Activated T-cell treated with anti-CD3 and anti-CD28 coated beads, Interleukin-2, amount 50 U/mL, for 72 hours (primary cell): ENCODE results near the gene INPP4A. TPM values are rescaled to one million over a fixed set of nuclear protein-coding genes. Genes with fewer than 3 reads are reported as not detected.
"Not testable (repeated sequence)": the region's sequence is repeated elsewhere in the genome, so short reads cannot be mapped to it uniquely, and the experiment has no call there.

Source experiments
- ATAC-seq, 2 donors: fragments of 150-1000 bp; cut with Tn5 transposase; replicated peaks in 1 of 2; 2 replicates each; pipeline ENCODE4 v1.10.0; 2021; ENCODE audit warnings: moderate library complexity in 2 of 2, mild to moderate bottlenecking in 1 of 2
- DNase-seq, 2 donors: peaks; one replicate each; pipeline ENCODE4 v3.0.0; 2021 to 2022; ENCODE audit warnings: mixed read lengths in 1 of 2
- H3K27ac Mint-ChIP-seq: one replicate; pipeline ENCODE4 v1.8.0; 2022; ENCODE audit warnings: mild to moderate bottlenecking, moderate library complexity, mixed read lengths
- H3K27me3 Mint-ChIP-seq: one replicate; pipeline ENCODE4 v1.8.0; 2022; ENCODE audit warnings: low read depth, mixed read lengths
- H3K36me3 Mint-ChIP-seq, 2 donors: one replicate each; pipeline ENCODE4 v1.8.0; 2022; ENCODE audit warnings: mixed read lengths in 2 of 2, mild to moderate bottlenecking in 1 of 2; ENCODE audit not compliant: insufficient read depth in 2 of 2
- H3K4me1 Mint-ChIP-seq: one replicate; pipeline ENCODE4 v1.8.0; 2022; ENCODE audit warnings: low read depth, mixed read lengths
- H3K4me3 Mint-ChIP-seq, 2 donors: one replicate each; pipeline ENCODE4 v1.8.0; 2022; ENCODE audit warnings: mild to moderate bottlenecking in 2 of 2, mixed read lengths in 2 of 2, moderate library complexity in 2 of 2
- H3K9me3 Mint-ChIP-seq, 2 donors: one replicate each; pipeline ENCODE4 v1.8.0; 2022; ENCODE audit warnings: mixed read lengths in 2 of 2
- total RNA-seq, 2 donors: library from RNA; stranded (reverse); gene quantifications; one replicate each; pipeline ENCODE4 v1.2.3, GENCODE V29; 2022

Gene INPP4A
- 10 to 100 TPM; 51.6 to 55.1 TPM for total RNA-seq

DNA sequence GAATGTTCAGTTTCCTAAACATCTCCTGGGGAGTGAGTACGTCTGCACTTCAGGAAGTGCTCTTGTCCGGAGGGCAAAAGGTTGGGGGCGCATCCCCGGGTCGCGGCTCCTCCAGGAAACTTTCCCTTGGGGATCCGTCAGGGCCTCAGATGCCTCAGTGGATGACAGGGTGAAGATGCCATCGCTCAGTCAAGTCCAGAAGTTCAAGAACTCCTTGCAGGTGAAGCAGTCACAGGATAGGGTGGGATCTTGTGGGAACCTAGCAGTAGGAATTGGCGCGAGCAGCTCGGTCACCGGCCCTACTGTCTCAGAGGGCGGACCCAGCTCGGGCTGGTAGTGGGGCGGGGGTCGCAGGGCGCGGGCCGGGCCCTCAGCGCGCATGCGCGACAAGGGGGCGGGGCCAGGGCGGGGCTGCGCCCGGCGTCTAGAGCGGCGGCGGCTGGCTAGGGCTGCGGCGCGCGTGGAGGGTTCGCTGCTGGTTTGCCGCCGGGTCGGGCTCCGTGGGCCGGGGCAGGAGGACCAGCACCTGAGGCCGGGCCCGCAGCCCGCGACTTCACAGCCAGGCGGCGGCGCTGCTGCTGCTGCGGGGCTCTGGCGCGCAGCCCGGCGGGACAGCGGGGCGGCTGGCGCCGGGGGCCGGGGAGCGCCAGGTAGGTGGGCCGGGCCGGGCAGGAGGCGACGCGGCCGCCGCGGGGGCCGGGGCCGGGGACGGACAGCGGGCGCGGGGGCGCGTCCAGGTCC is at the start of gene INPP4A:
INPP4A (plus strand) TSS at position 423 of the 741 bp plus-strand sequence. CDS start 75,191 bp downstream, outside the sequence.
- peak within 1 kb of the TSS; percentile 90 for H3K27ac Mint-ChIP-seq
- DNase-seq = peak; percentile 85
- peaks cover 4 to 5% of the 10 kb centered on the region in 2 donors for H3K9me3 Mint-ChIP-seq
- peak; percentile 80 to 89 for ATAC-seq
- H3K4me3 Mint-ChIP-seq = peak within 1 kb of the TSS; percentile 93
- H3K36me3 Mint-ChIP-seq = peaks cover 6 to 14% of the 10 kb centered on the region in 2 donors
- peaks cover 49% of the 10 kb centered on the region for H3K4me1 Mint-ChIP-seq
- no peaks in the 10 kb centered on the region for H3K27me3 Mint-ChIP-seq

DNA sequence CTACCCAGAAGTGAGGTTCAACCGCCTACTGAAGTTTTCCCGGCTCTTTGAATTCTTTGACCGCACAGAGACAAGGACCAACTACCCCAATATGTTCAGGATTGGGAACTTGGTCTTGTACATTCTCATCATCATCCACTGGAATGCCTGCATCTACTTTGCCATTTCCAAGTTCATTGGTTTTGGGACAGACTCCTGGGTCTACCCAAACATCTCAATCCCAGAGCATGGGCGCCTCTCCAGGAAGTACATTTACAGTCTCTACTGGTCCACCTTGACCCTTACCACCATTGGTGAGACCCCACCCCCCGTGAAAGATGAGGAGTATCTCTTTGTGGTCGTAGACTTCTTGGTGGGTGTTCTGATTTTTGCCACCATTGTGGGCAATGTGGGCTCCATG is 48.7 kb upstream of the INPP4A start:
- ATAC-seq = no peak
- no peak for DNase-seq
- H3K4me1 Mint-ChIP-seq = no peaks in the 10 kb centered on the region
- no peaks in the 10 kb centered on the region for H3K9me3 Mint-ChIP-seq
- no peak overlapping the region for H3K27ac Mint-ChIP-seq
- peaks cover 23% of the 10 kb centered on the region for H3K27me3 Mint-ChIP-seq
- no peak overlapping the region for H3K4me3 Mint-ChIP-seq
- H3K36me3 Mint-ChIP-seq = no peaks in the 10 kb centered on the region

DNA sequence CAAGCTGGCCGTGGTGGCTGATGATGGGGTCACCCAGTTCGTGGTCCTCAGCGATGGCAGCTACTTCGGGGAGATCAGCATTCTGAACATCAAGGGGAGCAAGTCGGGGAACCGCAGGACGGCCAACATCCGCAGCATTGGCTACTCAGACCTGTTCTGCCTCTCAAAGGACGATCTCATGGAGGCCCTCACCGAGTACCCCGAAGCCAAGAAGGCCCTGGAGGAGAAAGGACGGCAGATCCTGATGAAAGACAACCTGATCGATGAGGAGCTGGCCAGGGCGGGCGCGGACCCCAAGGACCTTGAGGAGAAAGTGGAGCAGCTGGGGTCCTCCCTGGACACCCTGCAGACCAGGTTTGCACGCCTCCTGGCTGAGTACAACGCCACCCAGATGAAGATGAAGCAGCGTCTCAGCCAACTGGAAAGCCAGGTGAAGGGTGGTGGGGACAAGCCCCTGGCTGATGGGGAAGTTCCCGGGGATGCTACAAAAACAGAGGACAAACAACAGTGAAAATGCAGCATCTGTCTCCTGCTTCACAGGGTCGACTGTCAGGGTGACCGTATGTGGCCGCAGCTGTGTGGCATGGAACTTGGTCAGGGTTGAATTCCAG is 47.8 kb upstream of the INPP4A start:
- no peaks in the 10 kb centered on the region for H3K36me3 Mint-ChIP-seq
- H3K27ac Mint-ChIP-seq = no peak overlapping the region
- H3K27me3 Mint-ChIP-seq = peaks cover 32% of the 10 kb centered on the region
- no peak for DNase-seq
- H3K9me3 Mint-ChIP-seq = no peaks in the 10 kb centered on the region
- no peaks in the 10 kb centered on the region for H3K4me1 Mint-ChIP-seq
- no peak overlapping the region for H3K4me3 Mint-ChIP-seq
- no peak for ATAC-seq

DNA sequence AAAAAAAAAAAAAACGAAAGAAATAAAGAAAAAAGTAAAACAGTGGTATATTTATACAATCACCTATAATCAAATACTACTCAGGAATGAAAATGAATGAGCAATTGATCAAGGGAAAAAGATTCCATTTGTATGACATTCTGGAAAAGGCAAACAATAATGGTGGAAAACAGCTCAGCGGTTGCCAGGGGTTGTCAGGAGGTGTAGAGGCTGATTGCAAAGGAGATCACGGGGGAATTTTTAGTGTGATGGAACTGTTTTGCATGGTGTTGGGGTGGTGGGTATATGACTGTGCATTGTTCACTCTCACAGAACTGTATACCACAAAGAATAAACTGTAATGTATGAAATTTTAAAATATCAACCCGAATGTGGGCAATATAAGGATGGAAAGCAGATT is 45.5 kb upstream of the INPP4A start:
- Mint-ChIP-seq H3K4me1 (no peaks in the 10 kb centered on the region), H3K4me3 (no peak overlapping the region), H3K9me3 (no peaks in the 10 kb centered on the region), H3K27ac (peak overlapping the region; percentile 2), H3K27me3 (peaks cover 36% of the 10 kb centered on the region), H3K36me3 (no peaks in the 10 kb centered on the region)
- no peak for ATAC-seq
- DNase-seq = no peak

DNA sequence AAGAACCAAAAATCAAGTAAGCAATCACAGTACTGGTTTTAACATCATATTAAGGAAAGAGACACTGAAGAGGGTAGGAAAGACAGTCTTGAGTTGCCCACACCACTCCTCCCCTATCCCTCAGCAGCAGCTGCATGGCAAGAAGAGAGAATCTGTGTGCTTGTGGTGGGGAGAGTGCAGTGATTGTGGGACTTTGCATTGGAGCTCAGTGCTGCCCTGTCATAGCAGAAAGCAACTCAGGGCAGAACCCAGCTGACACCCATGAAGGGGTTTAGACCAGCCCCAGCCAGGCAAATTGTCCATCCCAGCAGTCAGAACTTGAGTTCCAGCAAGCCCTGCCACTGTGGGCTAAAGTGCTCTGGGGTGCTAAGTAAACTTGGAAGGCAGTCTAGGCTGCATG is 40.8 kb upstream of the INPP4A start:
- H3K27ac Mint-ChIP-seq = no peak overlapping the region
- no peak overlapping the region for H3K4me3 Mint-ChIP-seq
- H3K4me1 Mint-ChIP-seq = no peaks in the 10 kb centered on the region
- DNase-seq (no peak), ATAC-seq (no peak)
- peaks cover 18% of the 10 kb centered on the region for H3K27me3 Mint-ChIP-seq
- H3K36me3 Mint-ChIP-seq = no peaks in the 10 kb centered on the region
- no peaks in the 10 kb centered on the region for H3K9me3 Mint-ChIP-seq

DNA sequence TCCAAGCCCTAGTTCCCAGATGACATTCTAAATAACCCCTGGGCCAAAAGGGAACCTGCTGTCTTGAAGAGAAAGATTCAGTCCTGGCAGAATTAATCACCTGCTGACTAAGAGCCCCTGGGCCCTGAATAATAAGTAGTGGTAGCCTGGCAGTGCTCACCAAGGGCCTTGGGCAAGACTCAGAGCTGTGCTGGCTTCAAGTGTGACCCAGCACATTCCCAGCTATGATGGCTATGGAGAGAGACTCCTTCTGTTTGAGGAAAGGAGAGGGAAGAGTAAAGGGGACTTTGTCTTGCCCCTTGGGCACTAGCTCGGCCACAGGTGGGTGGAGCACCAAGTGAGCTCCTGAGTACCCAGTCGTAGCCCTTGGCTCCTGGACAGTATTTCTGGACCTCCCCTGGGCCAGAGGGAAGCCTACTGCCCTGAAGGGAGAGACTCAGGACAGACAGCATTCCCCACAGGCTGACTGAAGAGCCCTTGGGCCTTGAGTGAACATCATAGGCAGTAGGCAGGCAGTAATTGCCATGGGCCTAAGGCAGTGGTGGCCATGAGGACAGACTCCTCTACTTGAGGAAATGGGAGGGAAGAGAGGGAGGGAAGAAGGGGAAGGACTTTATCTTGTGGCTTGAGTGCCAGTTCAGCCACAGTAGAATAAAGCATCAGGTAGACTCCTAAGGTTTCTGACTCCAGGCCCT is 40.0 kb upstream of the INPP4A start:
- H3K36me3 Mint-ChIP-seq = no peaks in the 10 kb centered on the region
- no peak overlapping the region for H3K4me3 Mint-ChIP-seq
- DNase-seq (no peak), ATAC-seq (no peak)
- peaks cover 18% of the 10 kb centered on the region for H3K27me3 Mint-ChIP-seq
- H3K4me1 Mint-ChIP-seq = no peaks in the 10 kb centered on the region
- no peaks in the 10 kb centered on the region for H3K9me3 Mint-ChIP-seq
- H3K27ac Mint-ChIP-seq = no peak overlapping the region

DNA sequence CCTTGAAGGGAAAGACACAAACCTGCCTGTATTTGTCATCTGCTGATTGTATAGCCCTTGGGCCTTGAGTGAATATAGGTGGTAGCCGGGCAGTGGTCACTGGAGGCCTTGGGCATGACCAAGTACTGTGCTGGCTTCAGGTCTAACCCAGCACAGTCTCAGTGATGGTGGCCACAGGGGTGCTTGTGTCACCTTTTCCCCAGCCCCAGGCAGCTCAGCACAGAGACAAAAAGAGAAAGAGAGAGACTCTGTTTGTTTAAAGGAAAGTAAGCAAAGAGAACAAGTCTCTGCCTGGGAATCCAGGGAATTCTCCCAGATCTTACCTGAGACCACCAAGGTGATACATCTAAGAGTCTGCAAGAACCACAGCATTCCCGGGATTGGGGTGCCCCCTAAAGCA is 39.4 kb upstream of the INPP4A start:
- Mint-ChIP-seq H3K9me3 (no peaks in the 10 kb centered on the region), H3K27ac (no peak overlapping the region), H3K4me3 (no peak overlapping the region), H3K4me1 (no peaks in the 10 kb centered on the region), H3K27me3 (peaks cover 17% of the 10 kb centered on the region), H3K36me3 (no peaks in the 10 kb centered on the region)
- DNase-seq (no peak), ATAC-seq (no peak)

DNA sequence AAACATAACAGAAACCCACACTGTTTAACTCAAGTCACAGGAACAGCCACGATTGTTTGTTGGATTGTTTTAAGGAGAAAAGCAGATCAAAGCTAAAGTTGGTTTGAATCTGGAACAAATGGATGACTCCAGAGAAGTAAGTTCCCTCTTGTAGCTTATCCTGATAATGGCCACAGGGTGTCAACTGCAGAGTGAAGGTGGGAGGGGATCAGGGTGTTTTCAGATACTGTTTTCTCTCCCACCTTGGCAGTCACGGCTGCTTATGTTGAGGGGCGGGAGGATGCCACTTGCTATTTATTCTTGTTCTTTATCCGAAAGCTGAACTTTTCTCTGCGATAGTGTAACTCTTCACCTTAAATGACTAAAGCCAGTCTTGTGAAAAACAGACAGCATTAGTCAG is 36.5 kb upstream of the INPP4A start:
- DNase-seq (no peak), ATAC-seq (no peak)
- Mint-ChIP-seq H3K4me1 (peaks cover 6% of the 10 kb centered on the region), H3K4me3 (no peak overlapping the region), H3K27ac (no peak overlapping the region), H3K36me3 (no peaks in the 10 kb centered on the region), H3K27me3 (no peaks in the 10 kb centered on the region), H3K9me3 (no peaks in the 10 kb centered on the region)

DNA sequence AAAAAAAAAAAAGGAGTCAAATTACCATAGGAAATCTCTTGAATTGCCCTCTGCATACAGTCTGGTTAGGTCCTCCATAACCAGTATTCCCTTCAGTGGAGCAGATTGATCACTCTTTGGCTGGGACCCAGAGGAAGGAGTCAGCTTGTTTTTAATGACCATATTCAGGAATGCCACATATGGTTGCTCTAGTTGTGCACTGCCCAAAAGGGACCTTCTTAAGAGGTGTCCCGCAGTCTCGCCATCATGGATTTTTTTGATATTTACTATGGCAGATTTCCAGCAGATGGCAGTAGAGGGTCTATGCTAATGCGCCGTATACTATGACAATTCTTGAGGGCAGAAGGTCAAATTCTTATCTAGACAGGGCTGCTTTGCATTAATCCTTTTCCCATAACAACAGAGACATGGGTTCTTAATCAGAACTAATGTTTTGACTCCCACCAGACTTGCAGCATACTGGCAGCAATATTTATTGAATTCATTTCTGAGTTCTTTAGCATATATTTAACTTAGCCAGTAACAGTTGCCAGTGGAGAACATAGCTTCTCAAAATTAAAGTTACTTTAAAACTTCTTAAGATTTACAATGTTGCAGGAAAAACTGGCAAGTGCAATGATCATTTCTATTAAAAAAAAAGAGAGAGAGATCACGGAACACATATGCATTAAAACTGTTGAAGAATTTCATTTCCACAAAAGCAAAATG is 31.8 kb upstream of the INPP4A start:
- Mint-ChIP-seq H3K27me3 (no peaks in the 10 kb centered on the region), H3K9me3 (peaks cover 3 to 4% of the 10 kb centered on the region in 2 donors), H3K27ac (no peak overlapping the region), H3K36me3 (peaks cover 1 to 2% of the 10 kb centered on the region in 2 donors), H3K4me1 (peaks cover 15% of the 10 kb centered on the region), H3K4me3 (no peak overlapping the region)
- peak; percentile 87 to 88 for ATAC-seq
- peak; percentile 52 to 77 for DNase-seq

DNA sequence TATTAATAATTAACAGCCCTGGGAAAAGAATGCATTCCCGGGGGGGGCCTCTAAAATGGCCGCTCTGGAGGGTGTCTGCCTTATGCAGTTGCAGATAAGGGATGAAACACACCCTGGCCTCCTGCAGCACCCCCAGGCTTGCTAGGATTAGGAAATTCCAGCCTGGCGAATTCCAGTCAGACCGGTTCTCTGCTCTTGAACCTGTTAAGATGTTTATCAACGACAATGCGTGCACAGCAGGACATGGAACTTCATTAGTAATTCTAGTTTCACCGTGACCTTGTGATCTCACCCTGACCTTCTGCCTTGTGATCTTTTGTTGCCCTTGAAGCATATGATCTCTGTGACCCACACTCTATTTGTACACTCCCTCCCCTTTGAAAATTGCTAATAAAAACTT is 30.4 kb upstream of the INPP4A start:
- not testable (repeated sequence) for H3K27me3 Mint-ChIP-seq, H3K4me3 Mint-ChIP-seq

DNA sequence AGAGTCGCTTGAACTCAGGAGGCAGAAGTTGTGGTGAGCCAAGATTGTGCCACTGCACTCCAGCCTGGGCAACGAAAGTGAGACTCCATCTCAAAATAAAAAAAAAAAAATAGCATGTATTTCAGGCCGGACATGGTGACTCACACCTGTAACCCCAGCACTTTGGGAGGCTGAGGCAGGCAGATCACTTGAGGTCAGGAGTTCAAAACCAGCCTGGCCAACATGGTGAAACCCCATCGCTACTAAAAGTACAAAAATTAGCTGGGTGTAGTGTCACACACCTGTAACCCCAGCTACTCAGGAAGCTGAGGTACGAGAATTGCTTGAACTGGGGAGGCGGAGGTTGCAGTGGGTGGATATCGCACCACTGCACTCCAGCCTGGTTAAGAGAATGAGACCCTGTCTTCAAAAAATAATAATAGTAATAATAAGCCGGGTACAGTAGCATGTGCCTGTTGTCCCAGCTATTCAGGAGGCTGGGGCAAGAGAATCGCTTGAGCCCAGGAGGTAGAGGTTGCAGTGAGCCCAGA is 28.9 kb upstream of the INPP4A start:
- H3K4me1 Mint-ChIP-seq = peaks cover 15% of the 10 kb centered on the region
- not testable (repeated sequence) for H3K27me3 Mint-ChIP-seq, DNase-seq, H3K9me3 Mint-ChIP-seq, H3K4me3 Mint-ChIP-seq, ATAC-seq, H3K27ac Mint-ChIP-seq, H3K36me3 Mint-ChIP-seq

More for the DNA sequence above, 30.4 kb upstream of the INPP4A start:
- not testable (repeated sequence) for H3K27ac Mint-ChIP-seq, H3K9me3 Mint-ChIP-seq, DNase-seq, H3K36me3 Mint-ChIP-seq, ATAC-seq
- H3K4me1 Mint-ChIP-seq = peaks cover 15% of the 10 kb centered on the region

DNA sequence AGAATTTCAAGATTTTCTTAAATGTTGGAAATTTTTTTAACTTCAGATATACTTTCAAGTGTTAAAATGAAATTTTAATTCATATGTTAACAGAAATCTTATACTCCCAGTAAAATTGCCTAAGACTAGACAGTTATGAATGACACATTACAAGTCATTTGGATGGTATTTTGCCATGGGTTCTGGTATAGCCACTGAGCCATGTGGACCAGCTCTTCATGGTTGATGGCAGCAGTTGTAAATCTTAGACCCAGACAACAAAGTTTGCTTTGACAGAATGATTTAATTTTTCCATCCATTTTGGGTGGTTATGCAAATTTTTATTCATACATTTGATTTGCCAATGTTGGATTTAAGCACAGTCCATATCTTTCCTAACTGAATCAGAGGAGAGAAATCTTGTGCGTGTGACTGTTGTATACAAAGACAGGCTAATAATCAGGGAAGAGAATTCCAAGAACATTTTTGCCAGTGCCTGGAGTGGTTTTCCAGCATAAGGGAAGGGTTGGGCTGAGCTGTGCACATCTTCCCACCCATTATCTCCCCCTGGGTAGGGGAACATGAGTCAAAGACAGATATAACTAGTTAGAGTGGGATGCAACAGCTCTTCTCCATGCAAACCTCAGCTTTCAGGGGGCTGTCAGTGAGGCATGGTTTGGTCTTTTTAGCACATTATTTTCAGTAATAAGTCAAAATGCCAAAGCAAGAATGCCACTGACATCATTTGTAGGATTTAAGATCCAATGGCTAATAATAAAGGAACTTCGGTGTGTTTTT is 28.1 kb upstream of the INPP4A start:
- peaks cover 3 to 7% of the 10 kb centered on the region in 2 donors for H3K9me3 Mint-ChIP-seq
- no peak overlapping the region for H3K27ac Mint-ChIP-seq
- H3K27me3 Mint-ChIP-seq = no peaks in the 10 kb centered on the region
- peaks cover 2 to 4% of the 10 kb centered on the region in 2 donors for H3K36me3 Mint-ChIP-seq
- peaks cover 15% of the 10 kb centered on the region for H3K4me1 Mint-ChIP-seq
- DNase-seq (no peak), ATAC-seq (no peak)
- H3K4me3 Mint-ChIP-seq = no peak overlapping the region
